ENCODE measurements around the gene GUCY2C.

GUCY2C gene

DNA sequence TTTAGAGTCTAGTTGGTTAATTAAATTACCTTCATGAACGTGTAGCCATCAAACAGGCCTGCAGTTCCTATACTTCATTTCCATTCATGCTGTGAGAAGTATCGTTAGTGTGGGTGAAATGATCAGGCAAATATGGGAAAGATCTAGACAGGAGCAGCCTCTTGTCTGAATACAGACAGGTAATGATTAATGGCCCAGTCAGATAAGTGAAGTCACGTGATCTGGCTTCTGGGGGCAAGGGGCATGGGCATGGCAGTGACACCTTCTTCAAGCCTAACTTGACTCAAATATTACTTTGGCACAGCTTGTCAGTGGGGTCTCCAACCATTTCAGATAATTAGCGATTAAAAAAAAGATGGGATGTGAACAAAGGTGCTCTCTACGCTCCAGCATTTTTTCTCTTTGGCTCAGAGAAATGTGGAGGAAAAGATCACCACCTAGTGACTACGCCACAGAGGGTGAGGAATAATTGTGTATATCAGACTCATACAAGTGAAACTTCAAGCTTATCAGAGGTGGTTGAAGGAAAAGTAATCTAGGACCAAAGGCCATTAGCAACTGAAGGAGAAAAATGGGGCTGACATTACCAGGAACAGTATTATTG lies 17.8 kb downstream of the GUCY2C start:
- no peak for DNase-seq
- Histone ChIP-seq H3K79me2 (ENCODE audit: insufficient read depth, low read length) (no peaks in the 10 kb centered on the region), H3K4me1 (ENCODE audit: insufficient read depth, low read length) (no peaks in the 10 kb centered on the region), H3K9me3 (ENCODE audit: insufficient read depth, low read length, severe bottlenecking) (no peaks in the 10 kb centered on the region), H3K36me3 (ENCODE audit: insufficient read depth, low read length) (no peaks in the 10 kb centered on the region), H3K27ac (ENCODE audit: low read length) (no peak overlapping the region), H3K9ac (ENCODE audit: low read depth, low read length) (no peak overlapping the region), H3K27me3 (ENCODE audit: insufficient read depth, low read length, poor library complexity) (peaks cover 8% of the 10 kb centered on the region), H2AFZ (ENCODE audit: low read depth, low read length) (no peak overlapping the region), H4K20me1 (ENCODE audit: insufficient read depth, low read length) (no peaks in the 10 kb centered on the region), H3K4me3 (ENCODE audit: low read depth in 1 of 2, low read length in 2 of 2) (no peak overlapping the region), H3K4me2 (ENCODE audit: insufficient read depth, low read length) (no peak overlapping the region)
- no peak for ATAC-seq (ENCODE audit: insufficient read depth, low read depth)
- TF ChIP-seq, protein P1, sequence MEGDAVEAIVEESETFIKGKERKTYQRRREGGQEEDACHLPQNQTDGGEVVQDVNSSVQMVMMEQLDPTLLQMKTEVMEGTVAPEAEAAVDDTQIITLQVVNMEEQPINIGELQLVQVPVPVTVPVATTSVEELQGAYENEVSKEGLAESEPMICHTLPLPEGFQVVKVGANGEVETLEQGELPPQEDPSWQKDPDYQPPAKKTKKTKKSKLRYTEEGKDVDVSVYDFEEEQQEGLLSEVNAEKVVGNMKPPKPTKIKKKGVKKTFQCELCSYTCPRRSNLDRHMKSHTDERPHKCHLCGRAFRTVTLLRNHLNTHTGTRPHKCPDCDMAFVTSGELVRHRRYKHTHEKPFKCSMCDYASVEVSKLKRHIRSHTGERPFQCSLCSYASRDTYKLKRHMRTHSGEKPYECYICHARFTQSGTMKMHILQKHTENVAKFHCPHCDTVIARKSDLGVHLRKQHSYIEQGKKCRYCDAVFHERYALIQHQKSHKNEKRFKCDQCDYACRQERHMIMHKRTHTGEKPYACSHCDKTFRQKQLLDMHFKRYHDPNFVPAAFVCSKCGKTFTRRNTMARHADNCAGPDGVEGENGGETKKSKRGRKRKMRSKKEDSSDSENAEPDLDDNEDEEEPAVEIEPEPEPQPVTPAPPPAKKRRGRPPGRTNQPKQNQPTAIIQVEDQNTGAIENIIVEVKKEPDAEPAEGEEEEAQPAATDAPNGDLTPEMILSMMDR (IDR thresholded peaks at IDR 0.05; ENCODE audit: borderline replicate concordance, extremely low read depth, low read length, poor library complexity, severe bottlenecking): no peak
- no peak for TF ChIP-seq EZH2 (IDR thresholded peaks at IDR 0.05; ENCODE audit: borderline replicate concordance, low read depth, low read length, severe bottlenecking)

DNA sequence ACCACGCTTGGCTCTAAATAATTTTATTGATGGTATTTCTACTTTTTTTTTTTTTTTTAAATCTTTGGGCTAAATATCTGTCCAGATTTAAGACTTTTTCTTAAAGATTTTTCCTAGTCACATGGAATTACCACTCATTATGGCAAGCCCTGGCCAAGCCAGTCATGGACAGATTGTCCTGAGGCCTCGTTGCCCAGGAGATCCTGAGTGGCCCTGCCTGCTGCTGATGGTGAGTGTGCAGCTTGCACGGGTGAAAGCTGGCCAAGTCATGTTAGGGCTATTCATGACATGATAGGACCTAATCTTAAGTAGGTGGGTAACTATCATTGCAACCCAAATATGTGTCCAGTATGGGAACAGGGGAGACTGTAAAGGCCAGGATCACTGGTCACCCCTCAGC lies 27.8 kb downstream of the GUCY2C start:
- no peak for TF ChIP-seq EZH2 (IDR thresholded peaks at IDR 0.05; ENCODE audit: borderline replicate concordance, low read depth, low read length, severe bottlenecking)
- TF ChIP-seq, protein P1 (IDR thresholded peaks at IDR 0.05; ENCODE audit: borderline replicate concordance, extremely low read depth, low read length, poor library complexity, severe bottlenecking): no peak
- no peaks in the 10 kb centered on the region for H3K4me1 ChIP-seq (ENCODE audit: insufficient read depth, low read length)
- no peaks in the 10 kb centered on the region for H4K20me1 ChIP-seq (ENCODE audit: insufficient read depth, low read length)
- H3K79me2 ChIP-seq (ENCODE audit: insufficient read depth, low read length): no peaks in the 10 kb centered on the region
- H2AFZ ChIP-seq (ENCODE audit: low read depth, low read length): no peak overlapping the region
- DNase-seq (no peak), ATAC-seq (ENCODE audit: insufficient read depth, low read depth) (no peak)
- no peaks in the 10 kb centered on the region for H3K36me3 ChIP-seq (ENCODE audit: insufficient read depth, low read length)
- H3K9me3 ChIP-seq (ENCODE audit: insufficient read depth, low read length, severe bottlenecking): no peaks in the 10 kb centered on the region
- no peak overlapping the region for H3K9ac ChIP-seq (ENCODE audit: low read depth, low read length)
- H3K27ac ChIP-seq (ENCODE audit: low read length): no peak overlapping the region
- H3K4me2 ChIP-seq (ENCODE audit: insufficient read depth, low read length): no peak overlapping the region
- no peak overlapping the region for H3K4me3 ChIP-seq (ENCODE audit: low read depth in 1 of 2, low read length in 2 of 2)
- H3K27me3 ChIP-seq (ENCODE audit: insufficient read depth, low read length, poor library complexity): peaks cover 13% of the 10 kb centered on the region

DNA sequence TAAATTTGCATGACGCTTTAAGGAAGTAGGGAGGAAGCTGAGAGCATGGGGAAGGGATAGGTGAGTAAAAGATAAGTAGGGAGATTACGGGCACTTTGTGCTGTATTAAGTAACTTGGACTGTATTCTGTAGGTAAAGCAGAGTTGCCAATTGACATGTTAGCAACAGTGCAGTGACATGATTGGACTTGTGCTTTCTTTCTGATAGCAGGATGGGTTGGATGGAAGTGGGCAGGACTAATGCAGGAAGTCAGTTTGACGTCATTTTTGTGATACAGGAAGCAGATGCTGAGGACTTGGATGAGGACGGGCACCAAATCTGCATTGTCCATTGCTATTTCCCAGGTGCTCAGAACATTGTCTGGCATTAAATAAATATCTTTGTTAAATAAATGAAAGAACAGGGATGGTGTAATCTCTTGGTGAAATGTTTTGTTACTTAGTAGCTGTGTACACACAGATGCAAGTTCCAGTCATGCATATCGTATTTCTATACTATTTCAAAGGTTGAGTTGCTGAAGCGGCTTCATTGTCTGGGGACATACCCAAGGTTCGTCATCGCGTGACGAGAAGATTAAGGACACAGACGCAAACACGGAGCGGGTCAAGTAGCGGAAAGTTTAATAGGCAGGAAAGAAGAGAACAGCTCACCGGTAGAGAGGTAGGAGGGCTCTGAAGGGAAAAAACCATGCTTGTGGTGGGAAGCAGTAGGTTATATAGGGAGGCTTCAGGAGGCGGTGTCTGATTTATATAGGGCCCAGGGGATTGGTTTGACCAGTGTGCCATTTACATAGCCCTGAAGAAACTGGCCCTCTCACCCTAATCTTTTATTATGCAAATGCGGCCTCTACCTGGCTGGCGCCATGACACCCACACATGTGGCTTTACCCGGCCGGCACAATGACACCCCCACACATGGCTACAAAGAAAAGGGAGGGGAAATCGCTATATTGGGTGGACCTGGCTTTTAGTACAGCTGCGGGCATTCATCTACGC lies 30.7 kb downstream of the GUCY2C start:
- no peak overlapping the region for H3K27ac ChIP-seq (ENCODE audit: low read length)
- H3K79me2 ChIP-seq (ENCODE audit: insufficient read depth, low read length): no peaks in the 10 kb centered on the region
- TF ChIP-seq, protein P1 (IDR thresholded peaks at IDR 0.05; ENCODE audit: borderline replicate concordance, extremely low read depth, low read length, poor library complexity, severe bottlenecking): no peak
- no peak for TF ChIP-seq EZH2 (IDR thresholded peaks at IDR 0.05; ENCODE audit: borderline replicate concordance, low read depth, low read length, severe bottlenecking)
- H2AFZ ChIP-seq (ENCODE audit: low read depth, low read length): no peak overlapping the region
- no peak overlapping the region for H3K4me3 ChIP-seq (ENCODE audit: low read depth in 1 of 2, low read length in 2 of 2)
- no peaks in the 10 kb centered on the region for H4K20me1 ChIP-seq (ENCODE audit: insufficient read depth, low read length)
- H3K9ac ChIP-seq (ENCODE audit: low read depth, low read length): no peak overlapping the region
- H3K36me3 ChIP-seq (ENCODE audit: insufficient read depth, low read length): no peaks in the 10 kb centered on the region
- H3K27me3 ChIP-seq (ENCODE audit: insufficient read depth, low read length, poor library complexity): peaks cover 8% of the 10 kb centered on the region
- H3K4me2 ChIP-seq (ENCODE audit: insufficient read depth, low read length): no peak overlapping the region
- no peaks in the 10 kb centered on the region for H3K4me1 ChIP-seq (ENCODE audit: insufficient read depth, low read length)
- H3K9me3 ChIP-seq (ENCODE audit: insufficient read depth, low read length, severe bottlenecking): no peaks in the 10 kb centered on the region
- ATAC-seq (ENCODE audit: insufficient read depth, low read depth): 0 out of 3 replicates have a peak, but pooled peaks have one; percentile 33
- no peak for DNase-seq
